Astrocyte of the spinal cord (primary cell): ENCODE data around the gene PADI2.

Experiments
- DNase-seq: peaks from one replicate; pipeline ENCODE4 v3.0.0; 2011; ENCODE audit warnings: low read depth, low spot score
- H3K4me3 ChIP-seq: 2 replicates; pipeline ENCODE4 v1.5.1; 2011; ENCODE audit warnings: low read depth, mild to moderate bottlenecking, low read length, moderate library complexity
- CTCF ChIP-seq: IDR thresholded peaks from 2 replicates; pipeline ENCODE4 v1.5.1; 2012; ENCODE audit warnings: low read depth, mild to moderate bottlenecking, low read length, inconsistent platforms
- in situ Hi-C: cut with HindIII; loops from 2 replicates; pipeline ENCODE4 v1.10.0; 2017; ENCODE audit warnings: low sequenced_read_pairs

Gene PADI2

DNA sequence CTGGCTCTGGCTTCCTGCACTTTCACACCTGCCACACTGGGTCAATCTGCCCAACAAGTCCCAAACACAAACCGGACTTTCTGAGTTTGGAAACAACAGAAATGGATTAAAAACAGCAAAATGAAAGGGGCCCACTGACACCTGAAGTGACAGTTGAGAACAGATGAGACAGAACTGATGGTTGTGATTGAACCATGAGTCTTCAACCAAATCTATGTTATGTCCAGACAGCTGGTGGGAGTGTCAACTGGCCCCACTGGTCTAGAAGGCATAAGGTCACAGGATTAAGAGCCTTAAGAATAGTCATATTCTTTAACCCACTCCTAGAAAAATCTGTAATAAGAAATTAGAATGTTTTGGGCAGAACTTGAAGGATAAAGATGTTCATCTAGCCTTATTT lies 94.5 kb downstream of the PADI2 start:
- H3K4me3 ChIP-seq = no peak overlapping the region
- no peak for DNase-seq
- in situ Hi-C loops = no loop called here
- TF ChIP-seq CTCF = no peak

GRCh38 chr1:17023573-17023972 lies 95.7 kb downstream of the PADI2 start:
- no peak for DNase-seq
- TF ChIP-seq CTCF = no peak
- no peak overlapping the region for H3K4me3 ChIP-seq
- in situ Hi-C loops = no loop called here

GRCh38 chr1:17023102-17023501 lies 96.1 kb downstream of the PADI2 start:
- no peak for TF ChIP-seq CTCF
- no peak overlapping the region for H3K4me3 ChIP-seq
- no peak for DNase-seq
- in situ Hi-C loops = no loop called here

DNA sequence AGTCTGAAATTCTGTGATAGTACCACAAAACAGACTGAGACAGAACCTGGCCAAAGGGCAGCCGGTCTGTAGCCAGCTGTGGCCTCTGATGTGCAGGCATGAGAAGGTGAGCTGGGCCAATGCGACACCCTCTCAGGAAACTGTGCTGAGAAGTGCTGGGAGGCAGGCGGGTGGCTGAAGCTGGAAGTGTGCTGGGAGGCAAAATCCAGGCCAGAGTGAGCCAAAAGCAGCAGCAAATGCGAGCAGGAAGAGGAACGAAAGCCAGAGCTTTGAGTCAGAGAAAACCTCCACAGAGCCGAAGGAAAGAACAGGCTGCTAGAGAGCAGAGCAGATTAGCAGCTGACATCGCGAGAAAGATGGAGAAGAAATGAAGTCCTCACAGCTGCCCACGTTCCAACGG lies 97.4 kb downstream of the PADI2 start:
- in situ Hi-C loops = no loop called here
- no peak overlapping the region for H3K4me3 ChIP-seq
- no peak for DNase-seq
- TF ChIP-seq CTCF = no peak

DNA sequence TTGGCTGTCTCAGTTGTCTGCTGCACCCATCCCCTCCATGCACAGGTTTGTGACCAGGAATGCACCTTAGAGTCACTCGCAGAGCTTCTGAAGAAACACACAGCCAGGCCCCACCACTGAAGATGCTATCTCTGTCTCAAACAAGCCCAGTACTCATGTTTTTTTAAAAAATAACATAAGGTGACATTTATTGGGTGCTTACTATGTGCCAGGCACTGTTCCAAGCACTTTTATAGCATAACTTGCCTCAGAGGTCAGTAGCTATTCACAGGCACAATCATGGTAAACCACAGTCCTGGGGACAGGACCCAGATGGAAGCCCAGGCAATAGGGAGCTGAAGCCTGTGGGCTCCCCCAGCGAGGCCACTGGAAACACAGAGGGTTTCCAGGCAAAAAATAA lies 98.7 kb downstream of the PADI2 start:
- no peak for DNase-seq
- in situ Hi-C loops = no loop called here
- no peak overlapping the region for H3K4me3 ChIP-seq
- TF ChIP-seq CTCF = no peak

- no peak for DNase-seq
- no peak overlapping the region for H3K4me3 ChIP-seq
- TF ChIP-seq CTCF = no peak
- in situ Hi-C loops = no loop called here
These were observed 100.4 kb downstream of the PADI2 start for GRCh38 chr1:17018849-17019248.

DNA sequence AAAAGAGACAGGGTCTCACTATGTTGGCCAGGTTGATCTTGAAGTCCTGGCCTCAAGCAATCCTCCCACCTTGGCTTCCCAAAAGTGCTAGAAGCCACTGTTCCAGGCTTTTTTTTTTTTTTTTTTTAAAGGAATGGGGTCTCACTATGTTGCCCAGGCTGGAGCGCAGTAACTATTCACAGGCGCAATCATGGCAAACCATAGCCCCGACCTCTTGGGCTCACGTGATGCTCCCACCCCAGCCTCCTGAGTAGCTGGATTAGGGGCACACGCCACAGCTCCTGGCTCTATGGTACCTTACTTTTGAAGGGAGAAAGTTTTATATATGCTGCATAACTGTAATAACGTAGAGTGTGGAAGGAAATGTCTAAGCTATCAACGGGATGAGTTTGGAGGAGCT lies 101.8 kb downstream of the PADI2 start:
- in situ Hi-C loops = no loop called here
- no peak for TF ChIP-seq CTCF
- H3K4me3 ChIP-seq = no peak overlapping the region
- DNase-seq = no peak
